HepG2 (cell line): ENCODE measurements around the gene IL1RAPL1.

Experiments
- HMGA1 ChIP-seq: sonication (generic); formaldehyde crosslinking; conservative IDR thresholded peaks from 2 replicates; pipeline ENCODE4 v1.4.0; 2020; ENCODE audit warnings: missing genetic modification reagents
- HOXA3 ChIP-seq: sonication (generic); formaldehyde crosslinking; IDR thresholded peaks from 2 replicates; pipeline ENCODE4 v1.5.0; 2020; ENCODE audit warnings: missing genetic modification reagents
- RARA ChIP-seq: IDR thresholded peaks from 2 replicates; pipeline ENCODE4 v1.6.1; 2016; ENCODE audit warnings: missing genetic modification reagents, missing compliant biosample characterization
- RBM22 ChIP-seq: fragments of 200-400 bp; formaldehyde crosslinking; optimal IDR thresholded peaks from 2 replicates; pipeline ENCODE3; 2017; ENCODE audit warnings: mild to moderate bottlenecking, low read length, moderate library complexity
- TCF12 ChIP-seq, 2 experiments: fragments of 450-650 bp in 1 of 2; sonication (generic) in 1 of 2; formaldehyde crosslinking in 1 of 2; IDR thresholded peaks; 2 replicates each; pipeline versions ENCODE4 v1.6.1 to v1.8.0; 2017 to 2022; ENCODE audit warnings: antibody characterized with exemption in 1 of 2, mild to moderate bottlenecking in 1 of 2, missing genetic modification reagents in 1 of 2, moderate library complexity in 1 of 2
- ZC3H4 ChIP-seq: sonication (generic); formaldehyde crosslinking; IDR thresholded peaks from 2 replicates; pipeline ENCODE4 v1.4.0; 2020; ENCODE audit warnings: missing genetic modification reagents, borderline replicate concordance
- TF ChIP-seq, protein P1 (sequence below): sonication (generic); formaldehyde crosslinking; IDR thresholded peaks from 2 replicates; pipeline ENCODE4 v1.4.0; 2020; ENCODE audit warnings: missing genetic modification reagents
- TF ChIP-seq, protein P2 (sequence below): sonication (generic); formaldehyde crosslinking; IDR thresholded peaks from 2 replicates; pipeline ENCODE4 v1.4.0; 2020; ENCODE audit warnings: missing genetic modification reagents
- TF ChIP-seq, protein P3 (sequence below): sonication (generic); formaldehyde crosslinking; IDR thresholded peaks from 2 replicates; pipeline ENCODE4 v1.8.0; 2022; ENCODE audit warnings: mild to moderate bottlenecking, missing genetic modification reagents; ENCODE audit not compliant: insufficient replicate concordance

DNA sequence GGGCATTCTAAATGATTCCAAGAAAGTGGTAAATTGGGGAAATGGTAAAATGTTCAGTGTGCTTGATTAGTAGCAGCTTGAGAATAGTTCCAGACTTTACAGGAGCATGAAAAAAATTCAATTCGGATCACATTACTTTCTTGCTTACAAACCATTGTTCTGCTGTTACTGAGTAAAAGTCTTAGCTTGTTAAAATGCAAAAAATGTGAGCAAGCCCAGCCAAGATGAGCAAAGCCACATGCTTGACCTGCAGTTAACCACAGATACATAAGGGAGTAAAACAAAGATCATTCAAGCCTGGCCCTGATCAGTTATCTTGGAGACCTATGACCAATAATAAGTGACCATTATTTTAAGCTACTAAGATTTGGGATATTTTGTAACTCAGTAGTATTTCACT lies 1065.2 kb downstream of the IL1RAPL1 start:
- TF ChIP-seq HOXA3 (CRISPR knock-in tag) (no peak), TCF12 (IDR thresholded peaks at IDR 0.05) (no peak), TCF12 (CRISPR knock-in tag; IDR thresholded peaks at IDR 0.05) (no peak), ZC3H4 (no peak), RBM22 (no peak), RARA (CRISPR knock-in tag) (no peak), HMGA1 (CRISPR knock-in tag) (no peak)
- TF ChIP-seq, protein P1, sequence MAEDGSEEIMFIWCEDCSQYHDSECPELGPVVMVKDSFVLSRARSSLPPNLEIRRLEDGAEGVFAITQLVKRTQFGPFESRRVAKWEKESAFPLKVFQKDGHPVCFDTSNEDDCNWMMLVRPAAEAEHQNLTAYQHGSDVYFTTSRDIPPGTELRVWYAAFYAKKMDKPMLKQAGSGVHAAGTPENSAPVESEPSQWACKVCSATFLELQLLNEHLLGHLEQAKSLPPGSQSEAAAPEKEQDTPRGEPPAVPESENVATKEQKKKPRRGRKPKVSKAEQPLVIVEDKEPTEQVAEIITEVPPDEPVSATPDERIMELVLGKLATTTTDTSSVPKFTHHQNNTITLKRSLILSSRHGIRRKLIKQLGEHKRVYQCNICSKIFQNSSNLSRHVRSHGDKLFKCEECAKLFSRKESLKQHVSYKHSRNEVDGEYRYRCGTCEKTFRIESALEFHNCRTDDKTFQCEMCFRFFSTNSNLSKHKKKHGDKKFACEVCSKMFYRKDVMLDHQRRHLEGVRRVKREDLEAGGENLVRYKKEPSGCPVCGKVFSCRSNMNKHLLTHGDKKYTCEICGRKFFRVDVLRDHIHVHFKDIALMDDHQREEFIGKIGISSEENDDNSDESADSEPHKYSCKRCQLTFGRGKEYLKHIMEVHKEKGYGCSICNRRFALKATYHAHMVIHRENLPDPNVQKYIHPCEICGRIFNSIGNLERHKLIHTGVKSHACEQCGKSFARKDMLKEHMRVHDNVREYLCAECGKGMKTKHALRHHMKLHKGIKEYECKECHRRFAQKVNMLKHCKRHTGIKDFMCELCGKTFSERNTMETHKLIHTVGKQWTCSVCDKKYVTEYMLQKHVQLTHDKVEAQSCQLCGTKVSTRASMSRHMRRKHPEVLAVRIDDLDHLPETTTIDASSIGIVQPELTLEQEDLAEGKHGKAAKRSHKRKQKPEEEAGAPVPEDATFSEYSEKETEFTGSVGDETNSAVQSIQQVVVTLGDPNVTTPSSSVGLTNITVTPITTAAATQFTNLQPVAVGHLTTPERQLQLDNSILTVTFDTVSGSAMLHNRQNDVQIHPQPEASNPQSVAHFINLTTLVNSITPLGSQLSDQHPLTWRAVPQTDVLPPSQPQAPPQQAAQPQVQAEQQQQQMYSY (CRISPR knock-in tag) = no peak
- TF ChIP-seq, protein P2, sequence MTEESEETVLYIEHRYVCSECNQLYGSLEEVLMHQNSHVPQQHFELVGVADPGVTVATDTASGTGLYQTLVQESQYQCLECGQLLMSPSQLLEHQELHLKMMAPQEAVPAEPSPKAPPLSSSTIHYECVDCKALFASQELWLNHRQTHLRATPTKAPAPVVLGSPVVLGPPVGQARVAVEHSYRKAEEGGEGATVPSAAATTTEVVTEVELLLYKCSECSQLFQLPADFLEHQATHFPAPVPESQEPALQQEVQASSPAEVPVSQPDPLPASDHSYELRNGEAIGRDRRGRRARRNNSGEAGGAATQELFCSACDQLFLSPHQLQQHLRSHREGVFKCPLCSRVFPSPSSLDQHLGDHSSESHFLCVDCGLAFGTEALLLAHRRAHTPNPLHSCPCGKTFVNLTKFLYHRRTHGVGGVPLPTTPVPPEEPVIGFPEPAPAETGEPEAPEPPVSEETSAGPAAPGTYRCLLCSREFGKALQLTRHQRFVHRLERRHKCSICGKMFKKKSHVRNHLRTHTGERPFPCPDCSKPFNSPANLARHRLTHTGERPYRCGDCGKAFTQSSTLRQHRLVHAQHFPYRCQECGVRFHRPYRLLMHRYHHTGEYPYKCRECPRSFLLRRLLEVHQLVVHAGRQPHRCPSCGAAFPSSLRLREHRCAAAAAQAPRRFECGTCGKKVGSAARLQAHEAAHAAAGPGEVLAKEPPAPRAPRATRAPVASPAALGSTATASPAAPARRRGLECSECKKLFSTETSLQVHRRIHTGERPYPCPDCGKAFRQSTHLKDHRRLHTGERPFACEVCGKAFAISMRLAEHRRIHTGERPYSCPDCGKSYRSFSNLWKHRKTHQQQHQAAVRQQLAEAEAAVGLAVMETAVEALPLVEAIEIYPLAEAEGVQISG = no peak
- TF ChIP-seq, protein P3, sequence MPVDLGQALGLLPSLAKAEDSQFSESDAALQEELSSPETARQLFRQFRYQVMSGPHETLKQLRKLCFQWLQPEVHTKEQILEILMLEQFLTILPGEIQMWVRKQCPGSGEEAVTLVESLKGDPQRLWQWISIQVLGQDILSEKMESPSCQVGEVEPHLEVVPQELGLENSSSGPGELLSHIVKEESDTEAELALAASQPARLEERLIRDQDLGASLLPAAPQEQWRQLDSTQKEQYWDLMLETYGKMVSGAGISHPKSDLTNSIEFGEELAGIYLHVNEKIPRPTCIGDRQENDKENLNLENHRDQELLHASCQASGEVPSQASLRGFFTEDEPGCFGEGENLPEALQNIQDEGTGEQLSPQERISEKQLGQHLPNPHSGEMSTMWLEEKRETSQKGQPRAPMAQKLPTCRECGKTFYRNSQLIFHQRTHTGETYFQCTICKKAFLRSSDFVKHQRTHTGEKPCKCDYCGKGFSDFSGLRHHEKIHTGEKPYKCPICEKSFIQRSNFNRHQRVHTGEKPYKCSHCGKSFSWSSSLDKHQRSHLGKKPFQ (CRISPR knock-in tag) = no peak
